Neural crest cell (in vitro differentiated cells): ENCODE data around the gene STK17A. TPM values are rescaled to one million over a fixed set of nuclear protein-coding genes. Genes with fewer than 3 reads are reported as not detected.
"Not testable (repeated sequence)": the region's sequence is repeated elsewhere in the genome, so short reads cannot be mapped to it uniquely, and the experiment has no call there.

Experiments
- DNase-seq: peaks from one replicate; pipeline ENCODE4 v3.0.0; 2021; ENCODE audit warnings: low read depth, mixed read lengths, low spot score
- H3K27ac Mint-ChIP-seq: one replicate; pipeline ENCODE4 v1.8.0; 2021; ENCODE audit warnings: mild to moderate bottlenecking, mixed read lengths; ENCODE audit not compliant: unreplicated experiment
- H3K27me3 Mint-ChIP-seq: 2 replicates; pipeline ENCODE4 v1.8.0; 2021; ENCODE audit warnings: low read depth, mild to moderate bottlenecking, mixed read lengths
- H3K36me3 Mint-ChIP-seq: 2 replicates; pipeline ENCODE4 v1.8.0; 2021; ENCODE audit warnings: low read depth, mild to moderate bottlenecking, mixed read lengths
- H3K4me1 Mint-ChIP-seq: 2 replicates; pipeline ENCODE4 v1.8.0; 2021; ENCODE audit warnings: mixed read lengths
- H3K4me3 Mint-ChIP-seq: one replicate; pipeline ENCODE4 v1.8.0; 2021; ENCODE audit warnings: mild to moderate bottlenecking, mixed read lengths
- H3K9me3 Mint-ChIP-seq: 2 replicates; pipeline ENCODE4 v1.8.0; 2021; ENCODE audit warnings: mixed read lengths
- total RNA-seq: library from RNA; stranded (reverse); gene quantifications from 2 replicates; pipeline ENCODE4 v1.2.1, GENCODE V29; 2021
- TF ChIP-seq, protein P1 (sequence below): fragments of 200-600 bp; sonication (generic); conservative IDR thresholded peaks from 2 replicates; pipeline ENCODE4 v1.5.0; 2021; ENCODE audit warnings: antibody characterized with exemption, mild to moderate bottlenecking

STK17A gene
- total RNA-seq, 1 donor from 2014 or later: 7.1 TPM

DNA sequence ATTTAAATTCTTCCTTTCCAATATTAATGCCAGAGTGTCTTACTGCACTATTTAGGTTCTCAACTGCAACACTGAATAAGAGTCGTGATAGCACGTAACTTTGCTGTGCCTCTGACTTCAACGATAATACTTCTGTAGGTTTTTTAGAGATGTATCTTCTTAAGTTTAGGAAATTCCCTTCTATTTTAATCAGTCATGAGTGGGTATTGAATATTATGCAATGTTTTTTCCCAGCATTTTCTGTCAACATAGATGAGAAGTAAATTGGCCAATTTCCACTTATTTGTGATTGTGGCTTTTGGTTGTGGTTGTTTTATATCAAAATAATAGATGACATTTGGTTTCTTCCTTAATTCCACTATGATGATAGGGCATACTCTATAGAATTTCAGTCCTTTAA lies 6.7 kb upstream of the STK17A start:
- peaks cover 2% of the 10 kb centered on the region for H3K9me3 Mint-ChIP-seq
- DNase-seq: no peak
- no peaks in the 10 kb centered on the region for H3K36me3 Mint-ChIP-seq
- TF ChIP-seq, protein P1, sequence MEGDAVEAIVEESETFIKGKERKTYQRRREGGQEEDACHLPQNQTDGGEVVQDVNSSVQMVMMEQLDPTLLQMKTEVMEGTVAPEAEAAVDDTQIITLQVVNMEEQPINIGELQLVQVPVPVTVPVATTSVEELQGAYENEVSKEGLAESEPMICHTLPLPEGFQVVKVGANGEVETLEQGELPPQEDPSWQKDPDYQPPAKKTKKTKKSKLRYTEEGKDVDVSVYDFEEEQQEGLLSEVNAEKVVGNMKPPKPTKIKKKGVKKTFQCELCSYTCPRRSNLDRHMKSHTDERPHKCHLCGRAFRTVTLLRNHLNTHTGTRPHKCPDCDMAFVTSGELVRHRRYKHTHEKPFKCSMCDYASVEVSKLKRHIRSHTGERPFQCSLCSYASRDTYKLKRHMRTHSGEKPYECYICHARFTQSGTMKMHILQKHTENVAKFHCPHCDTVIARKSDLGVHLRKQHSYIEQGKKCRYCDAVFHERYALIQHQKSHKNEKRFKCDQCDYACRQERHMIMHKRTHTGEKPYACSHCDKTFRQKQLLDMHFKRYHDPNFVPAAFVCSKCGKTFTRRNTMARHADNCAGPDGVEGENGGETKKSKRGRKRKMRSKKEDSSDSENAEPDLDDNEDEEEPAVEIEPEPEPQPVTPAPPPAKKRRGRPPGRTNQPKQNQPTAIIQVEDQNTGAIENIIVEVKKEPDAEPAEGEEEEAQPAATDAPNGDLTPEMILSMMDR: no peak
- H3K27ac Mint-ChIP-seq: no peak overlapping the region
- H3K4me1 Mint-ChIP-seq: no peaks in the 10 kb centered on the region
- no peak overlapping the region for H3K4me3 Mint-ChIP-seq
- H3K27me3 Mint-ChIP-seq: peaks cover 15% of the 10 kb centered on the region

DNA sequence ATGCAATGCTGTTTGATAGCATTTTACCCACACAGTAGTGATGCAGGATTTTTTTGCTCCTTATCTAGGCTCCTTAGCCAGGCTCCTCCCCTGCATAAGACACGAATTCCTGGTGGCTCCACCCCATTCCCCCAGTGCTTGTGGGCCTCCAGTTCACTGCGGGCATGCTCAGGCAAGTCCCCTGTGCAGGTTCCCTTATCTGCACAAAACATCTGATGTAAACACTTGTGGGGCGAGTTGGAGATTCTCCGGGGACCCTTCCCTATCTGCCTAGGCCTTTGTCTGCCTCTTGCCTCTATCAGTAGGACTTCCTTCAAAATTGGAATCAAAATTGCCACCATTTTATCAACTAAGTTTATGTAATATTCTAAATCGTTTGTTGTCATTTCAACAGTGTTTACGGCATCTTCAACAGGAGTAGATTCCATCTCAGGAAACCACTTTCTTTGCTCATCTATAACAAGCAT lies 5.4 kb upstream of the STK17A start:
- peaks cover 2% of the 10 kb centered on the region for H3K9me3 Mint-ChIP-seq
- H3K27ac Mint-ChIP-seq: no peak overlapping the region
- H3K4me1 Mint-ChIP-seq: peaks cover 3% of the 10 kb centered on the region
- H3K27me3 Mint-ChIP-seq: peaks cover 27% of the 10 kb centered on the region
- H3K36me3 Mint-ChIP-seq: no peaks in the 10 kb centered on the region
- no peak overlapping the region for H3K4me3 Mint-ChIP-seq
- TF ChIP-seq, protein P1: no peak
- DNase-seq: no peak

DNA sequence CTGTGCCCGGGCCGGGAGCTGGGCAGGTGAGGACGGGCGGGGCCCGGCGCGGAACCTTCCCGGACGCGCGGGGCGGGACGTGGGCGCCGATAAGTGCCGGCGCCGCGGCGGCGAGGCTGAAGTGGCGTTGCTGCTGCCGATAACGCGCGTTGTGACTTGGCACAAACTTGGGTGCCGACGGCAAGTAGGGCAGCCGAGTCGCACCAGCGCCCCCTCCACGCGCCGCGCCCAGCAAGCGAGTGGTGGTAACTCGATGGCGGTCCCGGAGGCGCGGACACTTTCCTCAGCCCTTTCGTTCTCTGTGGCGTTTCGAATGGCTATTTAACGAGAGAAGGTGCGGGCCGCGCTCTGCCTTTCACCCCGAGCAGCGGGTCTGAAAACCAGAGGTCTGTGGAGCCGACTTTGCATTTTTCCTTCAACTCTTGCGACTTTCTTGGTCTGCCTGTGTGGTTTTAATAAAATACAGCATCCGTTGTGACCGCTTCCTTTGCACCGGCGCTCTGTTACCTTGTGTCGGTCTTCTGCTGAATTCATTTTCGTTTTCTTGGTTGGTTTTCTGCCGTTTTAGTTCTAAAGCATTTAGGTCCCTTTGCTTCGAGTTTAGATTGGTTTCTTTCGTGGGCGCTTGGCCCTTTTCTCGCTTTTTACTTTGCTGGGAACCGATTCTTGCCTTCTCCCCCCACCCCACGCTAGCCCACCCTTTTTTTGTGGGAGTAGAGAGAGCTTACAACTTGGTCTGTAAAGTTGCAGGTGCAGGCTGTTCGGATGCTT lies 701 bp downstream of the STK17A start:
- TF ChIP-seq, protein P1: peak; percentile 29
- no peak overlapping the region for H3K27ac Mint-ChIP-seq
- peaks cover 21% of the 10 kb centered on the region for H3K4me1 Mint-ChIP-seq
- peak; percentile 41 for DNase-seq
- no peaks in the 10 kb centered on the region for H3K36me3 Mint-ChIP-seq
- peaks cover 2% of the 10 kb centered on the region for H3K9me3 Mint-ChIP-seq
- peaks cover 31% of the 10 kb centered on the region for H3K27me3 Mint-ChIP-seq
- peak overlapping the region; percentile 97 for H3K4me3 Mint-ChIP-seq

DNA sequence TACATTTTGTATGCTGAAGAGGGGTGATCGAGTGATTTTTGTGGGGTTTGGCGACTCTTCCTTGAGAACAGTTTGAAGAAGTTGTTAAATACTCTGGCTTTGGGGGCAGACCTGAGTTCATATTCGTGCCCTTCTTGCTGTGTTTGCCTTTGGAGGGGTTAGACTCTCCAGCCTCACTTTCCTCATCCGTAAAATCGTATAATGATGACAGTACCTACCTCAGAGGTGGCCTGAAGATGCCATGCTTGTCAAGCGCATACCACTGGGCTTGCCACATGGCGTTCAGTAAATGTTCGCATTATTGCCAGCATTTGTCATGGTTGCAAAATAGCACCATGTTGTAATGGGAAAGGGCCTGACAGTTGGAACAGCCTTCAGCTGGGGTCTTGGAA lies 1.3 kb downstream of the STK17A start:
- DNase-seq: no peak
- peak overlapping the region; percentile 97 for H3K4me3 Mint-ChIP-seq
- H3K27me3 Mint-ChIP-seq: peaks cover 27% of the 10 kb centered on the region
- H3K4me1 Mint-ChIP-seq: peaks cover 21% of the 10 kb centered on the region
- TF ChIP-seq, protein P1: no peak
- H3K9me3 Mint-ChIP-seq: no peaks in the 10 kb centered on the region
- H3K27ac Mint-ChIP-seq: no peak overlapping the region
- no peaks in the 10 kb centered on the region for H3K36me3 Mint-ChIP-seq

DNA sequence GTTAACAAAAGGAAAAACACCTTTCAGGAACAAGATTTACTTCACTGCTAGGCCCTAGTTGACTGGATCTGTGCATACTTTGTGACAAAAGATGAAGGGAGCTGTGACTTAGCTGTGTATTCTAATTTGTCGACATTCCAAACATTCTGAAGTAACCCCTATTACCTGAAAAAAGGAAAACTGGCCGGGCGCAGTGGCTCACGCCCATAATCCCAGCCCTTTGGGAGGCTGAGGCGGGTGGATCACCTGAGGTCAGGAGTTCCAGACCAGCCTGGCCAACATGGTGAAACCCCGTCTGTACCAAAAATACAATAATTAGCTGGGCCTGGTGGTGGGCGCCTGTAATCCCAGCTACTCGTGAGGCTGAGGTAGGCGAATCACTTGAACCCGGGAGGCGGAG lies 1.8 kb downstream of the STK17A start:
- H3K36me3 Mint-ChIP-seq, DNase-seq, H3K9me3 Mint-ChIP-seq, H3K27ac Mint-ChIP-seq: not testable (repeated sequence)
- peaks cover 21% of the 10 kb centered on the region for H3K4me1 Mint-ChIP-seq
- peak overlapping the region; percentile 97 for H3K4me3 Mint-ChIP-seq
- peaks cover 26% of the 10 kb centered on the region for H3K27me3 Mint-ChIP-seq

DNA sequence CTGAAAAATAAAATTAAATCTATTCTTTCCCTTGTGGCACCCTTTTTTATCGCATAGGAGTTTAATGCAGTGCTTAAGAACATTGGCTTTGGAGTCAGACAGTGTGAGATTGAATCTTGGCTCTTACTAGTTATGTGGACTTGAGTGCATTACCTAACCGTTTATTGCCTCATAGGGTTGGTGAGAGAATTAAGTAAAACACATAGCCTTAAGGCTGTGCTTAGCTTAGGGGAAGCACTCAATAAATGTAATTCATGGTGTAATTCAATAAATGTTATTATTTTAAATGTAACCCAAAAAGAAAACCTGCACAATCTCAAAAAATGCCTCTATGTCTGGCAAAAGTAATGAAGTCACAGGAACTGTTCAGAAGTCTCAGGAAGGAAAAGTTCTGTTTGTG lies 2.7 kb downstream of the STK17A start:
- peaks cover 21% of the 10 kb centered on the region for H3K4me1 Mint-ChIP-seq
- no peaks in the 10 kb centered on the region for H3K9me3 Mint-ChIP-seq
- DNase-seq: no peak
- no peak overlapping the region for H3K27ac Mint-ChIP-seq
- peak overlapping the region; percentile 80 for H3K4me3 Mint-ChIP-seq
- no peaks in the 10 kb centered on the region for H3K36me3 Mint-ChIP-seq
- H3K27me3 Mint-ChIP-seq: peaks cover 24% of the 10 kb centered on the region
- TF ChIP-seq, protein P1: no peak
